OCI-LY3 (cell line): ENCODE data around the gene VEGFD.

Experiments used
- EZH2phosphoT487 ChIP-seq: fragments of 200-600 bp; shearing (Covaris generic); IDR thresholded peaks from 2 replicates; pipeline ENCODE4 v1.6.1; 2018; ENCODE audit warnings: antibody characterized with exemption, mixed run types, low read depth
- TF ChIP-seq, protein P1 (sequence below): fragments of 200-600, 300-600 bp; sonication (generic); IDR thresholded peaks from 2 replicates; pipeline ENCODE4 v1.5.1; 2014; ENCODE audit warnings: antibody characterized with exemption, low read length, low read depth

DNA sequence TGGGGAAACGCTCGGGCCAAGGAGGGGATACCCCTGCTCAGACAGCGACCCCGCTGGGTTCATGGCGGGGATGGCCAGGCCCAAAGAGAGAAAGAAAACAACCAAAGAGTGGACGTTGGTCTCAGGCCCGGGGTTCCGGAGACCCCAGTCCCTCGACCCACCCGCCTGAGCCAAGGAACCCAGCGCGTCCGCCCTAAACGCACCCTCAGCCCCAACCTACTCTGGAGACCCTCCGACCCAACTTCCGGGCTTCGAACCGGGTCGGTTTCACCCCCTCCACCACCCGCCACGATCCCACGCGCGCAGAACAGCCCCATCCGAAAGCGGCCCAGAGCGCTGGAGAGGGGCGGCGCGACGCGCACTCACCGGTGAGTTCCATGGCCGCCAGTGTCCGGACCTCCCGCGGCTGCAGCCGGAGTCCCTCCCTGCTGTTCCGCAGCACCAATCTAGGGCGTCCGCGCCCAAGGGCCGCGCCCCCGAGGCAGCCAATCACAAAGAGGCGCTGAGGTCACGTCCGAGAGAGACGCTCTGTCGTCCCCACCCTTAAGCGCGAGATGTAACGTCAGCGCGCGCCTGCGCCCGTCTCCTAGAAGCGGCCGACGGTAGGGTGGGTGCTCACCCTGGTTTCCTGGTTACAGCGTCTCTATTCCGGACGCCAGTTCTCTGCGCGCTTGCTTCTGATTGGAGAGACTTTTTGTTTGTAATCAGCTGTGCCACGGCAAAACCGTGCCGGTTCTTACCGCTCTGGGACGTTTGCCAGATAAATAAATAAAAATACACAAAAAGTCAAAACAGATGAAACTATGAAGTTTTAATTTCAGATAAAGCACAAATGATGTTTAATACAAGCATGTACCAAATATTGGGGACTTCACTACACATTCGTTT, 48.8 kb downstream of the VEGFD start, which contains the start of gene PIGA:
- TF ChIP-seq, protein P1, sequence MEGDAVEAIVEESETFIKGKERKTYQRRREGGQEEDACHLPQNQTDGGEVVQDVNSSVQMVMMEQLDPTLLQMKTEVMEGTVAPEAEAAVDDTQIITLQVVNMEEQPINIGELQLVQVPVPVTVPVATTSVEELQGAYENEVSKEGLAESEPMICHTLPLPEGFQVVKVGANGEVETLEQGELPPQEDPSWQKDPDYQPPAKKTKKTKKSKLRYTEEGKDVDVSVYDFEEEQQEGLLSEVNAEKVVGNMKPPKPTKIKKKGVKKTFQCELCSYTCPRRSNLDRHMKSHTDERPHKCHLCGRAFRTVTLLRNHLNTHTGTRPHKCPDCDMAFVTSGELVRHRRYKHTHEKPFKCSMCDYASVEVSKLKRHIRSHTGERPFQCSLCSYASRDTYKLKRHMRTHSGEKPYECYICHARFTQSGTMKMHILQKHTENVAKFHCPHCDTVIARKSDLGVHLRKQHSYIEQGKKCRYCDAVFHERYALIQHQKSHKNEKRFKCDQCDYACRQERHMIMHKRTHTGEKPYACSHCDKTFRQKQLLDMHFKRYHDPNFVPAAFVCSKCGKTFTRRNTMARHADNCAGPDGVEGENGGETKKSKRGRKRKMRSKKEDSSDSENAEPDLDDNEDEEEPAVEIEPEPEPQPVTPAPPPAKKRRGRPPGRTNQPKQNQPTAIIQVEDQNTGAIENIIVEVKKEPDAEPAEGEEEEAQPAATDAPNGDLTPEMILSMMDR: no peak
- TF ChIP-seq EZH2phosphoT487: no peak
